ENCODE data around the gene RS1.

The RS1 gene

GRCh38 chrX:18598413-18598812, 73.5 kb downstream of the RS1 start:
- H3K27ac ChIP-seq (ENCODE audit: extremely low read depth, low read depth, low read length): no peak overlapping the region
- ChIA-PET POLR2A (no interaction called here), CTCF (no interaction called here)
- TF ChIP-seq ZNF133 (tag by site-specific recombination; IDR thresholded peaks at IDR 0.05): no peak
- no peak for TF ChIP-seq ZFP37 (tag by site-specific recombination; IDR thresholded peaks at IDR 0.05)
- TF ChIP-seq ZFP69B (tag by site-specific recombination; IDR thresholded peaks at IDR 0.05): no peak
- no peak for TF ChIP-seq ZNF529 (tag by site-specific recombination; IDR thresholded peaks at IDR 0.05; ENCODE audit: insufficient replicate concordance)
- TF ChIP-seq MYNN (tag by site-specific recombination; IDR thresholded peaks at IDR 0.05; ENCODE audit: borderline replicate concordance): no peak
- no peak for TF ChIP-seq ZSCAN16 (tag by site-specific recombination; IDR thresholded peaks at IDR 0.05)
- TF ChIP-seq ZNF148 (tag by site-specific recombination; IDR thresholded peaks at IDR 0.05; ENCODE audit: borderline replicate concordance): no peak
- no peak for TF ChIP-seq ZNF157 (tag by site-specific recombination; IDR thresholded peaks at IDR 0.05)
- TF ChIP-seq PBX3 (CRISPR knock-in tag; IDR thresholded peaks at IDR 0.05): no peak
- TF ChIP-seq ZNF202 (tag by site-specific recombination; IDR thresholded peaks at IDR 0.05; ENCODE audit: borderline replicate concordance): no peak
- TF ChIP-seq SCRT1 (tag by site-specific recombination; IDR thresholded peaks at IDR 0.05; ENCODE audit: borderline replicate concordance): no peak
- TF ChIP-seq ZNF501 (tag by site-specific recombination; IDR thresholded peaks at IDR 0.05): no peak
- no peak for TF ChIP-seq ZNF214 (tag by site-specific recombination; IDR thresholded peaks at IDR 0.05; ENCODE audit: borderline replicate concordance)
- no peak overlapping the region for H3K4me3 ChIP-seq (ENCODE audit: low read depth, low read length)
- no peaks in the 10 kb centered on the region for H3K9me3 ChIP-seq (ENCODE audit: control insufficient read depth, insufficient read depth, low read depth, low read length)
- H3K36me3 ChIP-seq (ENCODE audit: control insufficient read depth in 2 of 2, insufficient read depth in 1 of 2, low read length in 2 of 2): no peaks in the 10 kb centered on the region
- H3K4me1 ChIP-seq (ENCODE audit: control insufficient read depth, insufficient read depth, low read length): no peaks in the 10 kb centered on the region

- CTCF ChIA-PET: interaction anchor here (0.8 kb wide), 1 partner anchor 290 kb away, joined by 3 read pairs; no protein-coding TSS in a partner anchor
- Histone ChIP-seq H3K4me1 (ENCODE audit: control insufficient read depth, insufficient read depth, low read length) (no peaks in the 10 kb centered on the region), H3K4me3 (ENCODE audit: low read depth, low read length) (no peak overlapping the region), H3K27ac (ENCODE audit: extremely low read depth, low read depth, low read length) (no peak overlapping the region), H3K9me3 (ENCODE audit: control insufficient read depth, insufficient read depth, low read depth, low read length) (no peaks in the 10 kb centered on the region), H3K36me3 (ENCODE audit: control insufficient read depth in 2 of 2, insufficient read depth in 1 of 2, low read length in 2 of 2) (no peaks in the 10 kb centered on the region)
- TF ChIP-seq ZNF221 (tag by site-specific recombination; IDR thresholded peaks at IDR 0.05; ENCODE audit: borderline replicate concordance) (no peak), ZNF292 (tag by site-specific recombination; IDR thresholded peaks at IDR 0.05; ENCODE audit: borderline replicate concordance, low read depth) (no peak), ZNF23 (tag by site-specific recombination; IDR thresholded peaks at IDR 0.05; ENCODE audit: borderline replicate concordance) (no peak), ZBTB8A (tag by site-specific recombination; IDR thresholded peaks at IDR 0.05) (no peak), TSHZ1 (tag by site-specific recombination; IDR thresholded peaks at IDR 0.05; ENCODE audit: borderline replicate concordance) (no peak), ZNF404 (tag by site-specific recombination; IDR thresholded peaks at IDR 0.05) (no peak), REPIN1 (tag by site-specific recombination; IDR thresholded peaks at IDR 0.05; ENCODE audit: low read depth) (no peak)
- POLR2A ChIA-PET: no interaction called here
These were observed 75.8 kb downstream of the RS1 start for GRCh38 chrX:18596096-18596495.
